Measurements from ENCODE around the gene NXPH4. TPM values are rescaled to one million over a fixed set of nuclear protein-coding genes. Genes with fewer than 3 reads are reported as not detected.
A peak's percentile ranks its signal among the peaks of the same experiment; 100 is the strongest.

NXPH4 gene
- total and polyA plus RNA-seq, 7 donors = 0.01 to 0.58 (median 0.24) TPM; not detected in 2

GRCh38 chr12:57173683-57174082 lies 42.9 kb upstream of the NXPH4 start:
- no peak for TF ChIP-seq CTCF (IDR thresholded peaks at IDR 0.05)
- ATAC-seq (no peak), DNase-seq (no peak)
- intact Hi-C loops (cut with DNase I) = loop anchor here in 1 of 2 donors (2.0 kb wide), 1 partner anchor 49 kb away; no protein-coding TSS in a partner anchor
- H3K9me3 ChIP-seq = no peaks in the 10 kb centered on the region
- H3K27me3 ChIP-seq (ENCODE audit: insufficient read depth in 3 of 3, low read length in 2 of 3) = no peaks in the 10 kb centered on the region
- H3K4me1 ChIP-seq = no peaks in the 10 kb centered on the region
- no peak overlapping the region for H3K27ac ChIP-seq
- H3K36me3 ChIP-seq (ENCODE audit: insufficient read depth in 1 of 2, low read depth in 1 of 2) = peaks cover 0 to 36% of the 10 kb centered on the region in 2 donors
- 82 to 83% (median 83%) methylated on average over 14 of the region's 14 CpGs for WGBS, 3 donors
- no peak overlapping the region for H3K4me3 ChIP-seq

GRCh38 chr12:57175428-57176138 lies 41.0 kb upstream of the NXPH4 start:
- no peaks in the 10 kb centered on the region for H3K27me3 ChIP-seq (ENCODE audit: insufficient read depth in 3 of 3, low read length in 2 of 3)
- intact Hi-C loops (cut with DNase I) = loop anchor here in 1 of 2 donors (2.0 kb wide), 1 partner anchor 51 kb away; no protein-coding TSS in a partner anchor
- WGBS, 3 donors = 42 to 57% (median 44%) methylated on average over 29 of the region's 29 CpGs
- peaks cover 0 to 35% of the 10 kb centered on the region in 2 donors for H3K36me3 ChIP-seq (ENCODE audit: insufficient read depth in 1 of 2, low read depth in 1 of 2)
- DNase-seq (peak; percentile 86 to 90), ATAC-seq (peak; percentile 61 to 77 (median 66))
- no peak overlapping the region for H3K4me3 ChIP-seq
- H3K4me1 ChIP-seq = no peaks in the 10 kb centered on the region
- no peak overlapping the region for H3K27ac ChIP-seq
- no peaks in the 10 kb centered on the region for H3K9me3 ChIP-seq
- TF ChIP-seq CTCF (IDR thresholded peaks at IDR 0.05) = peak; percentile 53

- H3K27me3 ChIP-seq (ENCODE audit: insufficient read depth in 3 of 3, low read length in 2 of 3) = no peaks in the 10 kb centered on the region
- peak; percentile 16 for TF ChIP-seq CTCF (IDR thresholded peaks at IDR 0.05)
- 84 to 93% (median 86%) methylated on average over 9 of the region's 9 CpGs for WGBS, 3 donors
- ATAC-seq (no peak), DNase-seq (no peak)
- intact Hi-C loops (cut with DNase I) = no loop called here
- H3K36me3 ChIP-seq (ENCODE audit: insufficient read depth in 1 of 2, low read depth in 1 of 2) = peaks cover 0 to 39% of the 10 kb centered on the region in 2 donors
- no peaks in the 10 kb centered on the region for H3K9me3 ChIP-seq
- H3K4me3 ChIP-seq = no peak overlapping the region
- H3K4me1 ChIP-seq = no peaks in the 10 kb centered on the region
- no peak overlapping the region for H3K27ac ChIP-seq
These were observed 40.5 kb upstream of the NXPH4 start for GRCh38 chr12:57176139-57176477.

- peaks cover 0 to 43% of the 10 kb centered on the region in 2 donors for H3K36me3 ChIP-seq (ENCODE audit: insufficient read depth in 1 of 2, low read depth in 1 of 2)
- no peak overlapping the region for H3K27ac ChIP-seq
- intact Hi-C loops (cut with DNase I) = no loop called here
- ATAC-seq = no peak
- H3K4me1 ChIP-seq = no peaks in the 10 kb centered on the region
- TF ChIP-seq CTCF (IDR thresholded peaks at IDR 0.05) = no peak
- no peak for DNase-seq
- 86 to 91% (median 86%) methylated on average over 8 to 9 of the region's 9 CpGs for WGBS, 3 donors
- no peak overlapping the region for H3K4me3 ChIP-seq
- no peaks in the 10 kb centered on the region for H3K27me3 ChIP-seq (ENCODE audit: insufficient read depth in 3 of 3, low read length in 2 of 3)
- no peaks in the 10 kb centered on the region for H3K9me3 ChIP-seq
These were observed 39.7 kb upstream of the NXPH4 start for GRCh38 chr12:57176846-57177245.

GRCh38 chr12:57177354-57177753 lies 39.2 kb upstream of the NXPH4 start:
- Histone ChIP-seq H3K4me1 (no peaks in the 10 kb centered on the region), H3K36me3 (ENCODE audit: insufficient read depth in 1 of 2, low read depth in 1 of 2) (peaks cover 0 to 43% of the 10 kb centered on the region in 2 donors), H3K27ac (no peak overlapping the region), H3K27me3 (ENCODE audit: insufficient read depth in 3 of 3, low read length in 2 of 3) (no peaks in the 10 kb centered on the region), H3K4me3 (no peak overlapping the region), H3K9me3 (no peaks in the 10 kb centered on the region)
- intact Hi-C loops (cut with DNase I) = no loop called here
- TF ChIP-seq CTCF (IDR thresholded peaks at IDR 0.05) = no peak
- ATAC-seq = no peak
- 89 to 97% (median 94%) methylated on average over 16 of the region's 16 CpGs for WGBS, 3 donors
- no peak for DNase-seq
